ENCODE data around the gene TST. TPM values are rescaled to one million over a fixed set of nuclear protein-coding genes. Genes with fewer than 3 reads are reported as not detected.

TST gene
- total RNA-seq, 1 experiment from 2014 or later: 44.9 TPM

GRCh38 chr22:37012956-37013355 lies 6.3 kb downstream of the TST start:
- Mint-ChIP-seq H3K27me3 (ENCODE audit: insufficient read depth, unreplicated experiment) (peaks cover 2% of the 10 kb centered on the region), H3K4me3 (ENCODE audit: unreplicated experiment) (no peak overlapping the region), H3K27ac (ENCODE audit: unreplicated experiment) (no peak overlapping the region), H3K9me3 (ENCODE audit: unreplicated experiment) (no peaks in the 10 kb centered on the region), H3K4me1 (ENCODE audit: low read depth, unreplicated experiment) (no peaks in the 10 kb centered on the region), H3K36me3 (ENCODE audit: insufficient read depth, unreplicated experiment) (peaks cover 19% of the 10 kb centered on the region)
- peaks cover 2% of the 10 kb centered on the region for H3K36me3 ChIP-seq (ENCODE audit: control insufficient read depth, insufficient read depth, low read length)
- intact Hi-C loops (cut with micrococcal nuclease; ENCODE audit: unreplicated experiment): no loop called here
- H3K9me3 ChIP-seq: no peaks in the 10 kb centered on the region
- no peaks in the 10 kb centered on the region; the same call in 1 of the 2 replicates for H3K27me3 ChIP-seq (replicated peaks; ENCODE audit: control insufficient read depth, insufficient read depth, low read length)
- TF ChIP-seq, protein P1, sequence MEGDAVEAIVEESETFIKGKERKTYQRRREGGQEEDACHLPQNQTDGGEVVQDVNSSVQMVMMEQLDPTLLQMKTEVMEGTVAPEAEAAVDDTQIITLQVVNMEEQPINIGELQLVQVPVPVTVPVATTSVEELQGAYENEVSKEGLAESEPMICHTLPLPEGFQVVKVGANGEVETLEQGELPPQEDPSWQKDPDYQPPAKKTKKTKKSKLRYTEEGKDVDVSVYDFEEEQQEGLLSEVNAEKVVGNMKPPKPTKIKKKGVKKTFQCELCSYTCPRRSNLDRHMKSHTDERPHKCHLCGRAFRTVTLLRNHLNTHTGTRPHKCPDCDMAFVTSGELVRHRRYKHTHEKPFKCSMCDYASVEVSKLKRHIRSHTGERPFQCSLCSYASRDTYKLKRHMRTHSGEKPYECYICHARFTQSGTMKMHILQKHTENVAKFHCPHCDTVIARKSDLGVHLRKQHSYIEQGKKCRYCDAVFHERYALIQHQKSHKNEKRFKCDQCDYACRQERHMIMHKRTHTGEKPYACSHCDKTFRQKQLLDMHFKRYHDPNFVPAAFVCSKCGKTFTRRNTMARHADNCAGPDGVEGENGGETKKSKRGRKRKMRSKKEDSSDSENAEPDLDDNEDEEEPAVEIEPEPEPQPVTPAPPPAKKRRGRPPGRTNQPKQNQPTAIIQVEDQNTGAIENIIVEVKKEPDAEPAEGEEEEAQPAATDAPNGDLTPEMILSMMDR (IDR thresholded peaks at IDR 0.05; ENCODE audit: insufficient read depth in 1 of 2, low read depth in 1 of 2, low read length in 1 of 2, severe bottlenecking in 1 of 2, unreplicated experiment in 1 of 2): no peak
- ChIA-PET CTCF (interaction anchor here (0.7 to 1.5 kb wide), 2 partner anchors 31 to 237 kb away, joined by 3 to 7 read pairs; partner anchors contain the start of gene IFT27), POLR2A (interaction anchor here (0.7 kb wide), 1 partner anchor 31 kb away, joined by 4 read pairs; no protein-coding TSS in a partner anchor)
- no TSS peak for BruUV-seq (replicated peaks)
- H3K4me3 ChIP-seq (ENCODE audit: low read depth, low read length): no peak overlapping the region
- peaks cover 5% of the 10 kb centered on the region; the same call in 1 of the 2 replicates for H3K4me1 ChIP-seq
- DNase-seq: no peak

GRCh38 chr22:37012262-37012904 lies 6.9 kb downstream of the TST start:
- no peak overlapping the region for H3K4me3 Mint-ChIP-seq (ENCODE audit: unreplicated experiment)
- H3K4me1 Mint-ChIP-seq (ENCODE audit: low read depth, unreplicated experiment): no peaks in the 10 kb centered on the region
- no peaks in the 10 kb centered on the region; the same call in 1 of the 2 replicates for H3K36me3 ChIP-seq (ENCODE audit: control insufficient read depth, insufficient read depth, low read length)
- 0 out of 2 replicates have a peak, but pooled peaks cover 4% of the 10 kb centered on the region for H3K4me1 ChIP-seq
- TF ChIP-seq, protein P1 (IDR thresholded peaks at IDR 0.05; ENCODE audit: insufficient read depth in 1 of 2, low read depth in 1 of 2, low read length in 1 of 2, severe bottlenecking in 1 of 2, unreplicated experiment in 1 of 2): no peak
- H3K27me3 ChIP-seq (replicated peaks; ENCODE audit: control insufficient read depth, insufficient read depth, low read length): no peaks in the 10 kb centered on the region; the same call in 1 of the 2 replicates
- H3K27ac Mint-ChIP-seq (ENCODE audit: unreplicated experiment): no peak overlapping the region
- no peaks in the 10 kb centered on the region for H3K9me3 Mint-ChIP-seq (ENCODE audit: unreplicated experiment)
- H3K4me3 ChIP-seq (ENCODE audit: low read depth, low read length): no peak overlapping the region
- no TSS peak for BruUV-seq (replicated peaks)
- ChIA-PET CTCF (interaction anchor here (0.7 kb wide), 1 partner anchor 236 kb away, joined by 3 read pairs; the partner anchor contains the start of gene IFT27), POLR2A (no interaction called here)
- peaks cover 2% of the 10 kb centered on the region for H3K27me3 Mint-ChIP-seq (ENCODE audit: insufficient read depth, unreplicated experiment)
- DNase-seq: no peak
- peaks cover 19% of the 10 kb centered on the region for H3K36me3 Mint-ChIP-seq (ENCODE audit: insufficient read depth, unreplicated experiment)
- intact Hi-C loops (cut with micrococcal nuclease; ENCODE audit: unreplicated experiment): no loop called here
- H3K9me3 ChIP-seq: no peaks in the 10 kb centered on the region

- TF ChIP-seq, protein P1 (IDR thresholded peaks at IDR 0.05; ENCODE audit: insufficient read depth in 1 of 2, low read depth in 1 of 2, low read length in 1 of 2, severe bottlenecking in 1 of 2, unreplicated experiment in 1 of 2): no peak
- CTCF ChIA-PET: no interaction called here
These were observed 7.8 kb downstream of the TST start for GRCh38 chr22:37011472-37011871.

More at GRCh38 chr22:37011472-37011871, 7.8 kb downstream of the TST start:
- POLR2A ChIA-PET: interaction anchor here (0.5 to 0.8 kb wide), 3 partner anchors 30 to 443 kb away, joined by 3 to 17 read pairs (median 4); no protein-coding TSS in a partner anchor
- peaks cover 2% of the 10 kb centered on the region for H3K27me3 Mint-ChIP-seq (ENCODE audit: insufficient read depth, unreplicated experiment)
- Histone ChIP-seq H3K27me3 (replicated peaks; ENCODE audit: control insufficient read depth, insufficient read depth, low read length) (no peaks in the 10 kb centered on the region; the same call in 1 of the 2 replicates), H3K36me3 (ENCODE audit: control insufficient read depth, insufficient read depth, low read length) (no peaks in the 10 kb centered on the region; the same call in 1 of the 2 replicates), H3K9me3 (no peaks in the 10 kb centered on the region), H3K4me1 (0 out of 2 replicates have a peak, but pooled peaks cover 4% of the 10 kb centered on the region), H3K4me3 (ENCODE audit: low read depth, low read length) (no peak overlapping the region)
- H3K4me1 Mint-ChIP-seq (ENCODE audit: low read depth, unreplicated experiment): no peaks in the 10 kb centered on the region
- DNase-seq: no peak
- no TSS peak for BruUV-seq (replicated peaks)
- H3K9me3 Mint-ChIP-seq (ENCODE audit: unreplicated experiment): no peaks in the 10 kb centered on the region
- no peak overlapping the region for H3K27ac Mint-ChIP-seq (ENCODE audit: unreplicated experiment)
- intact Hi-C loops (cut with micrococcal nuclease; ENCODE audit: unreplicated experiment): no loop called here
- H3K4me3 Mint-ChIP-seq (ENCODE audit: unreplicated experiment): no peak overlapping the region
- peaks cover 15% of the 10 kb centered on the region for H3K36me3 Mint-ChIP-seq (ENCODE audit: insufficient read depth, unreplicated experiment)
